HG02759 (cell line): ENCODE results near the gene MRAS.

ENCODE experiments used
- ATAC-seq: cut with Tn5 transposase; IDR thresholded peaks from one replicate; pipeline ENCODE4 v1.9.1; 2021; ENCODE audit warnings: mild to moderate bottlenecking, moderate library complexity; ENCODE audit not compliant: unreplicated experiment

MRAS gene

DNA sequence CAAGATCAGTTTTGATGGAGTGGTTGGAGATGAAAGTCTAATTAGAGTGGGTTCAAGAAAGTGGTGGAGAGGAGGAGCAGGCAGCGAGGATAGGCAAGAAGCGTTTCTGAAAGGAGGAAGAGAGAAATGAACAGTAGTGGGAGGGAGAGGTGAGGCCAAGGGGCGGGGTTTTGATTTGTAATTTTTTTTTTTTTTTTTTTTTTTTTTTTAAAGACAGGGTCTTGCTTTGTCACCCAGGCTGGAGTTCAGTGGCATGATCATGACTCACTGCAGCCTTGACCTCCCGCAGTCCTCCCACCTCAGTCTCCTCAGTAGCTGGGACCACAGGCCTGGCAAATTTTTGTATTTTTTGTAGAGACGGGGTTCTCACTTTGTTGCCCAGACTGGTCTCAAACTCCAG lies 36.6 kb downstream of the MRAS start:
- ATAC-seq = no peak

DNA sequence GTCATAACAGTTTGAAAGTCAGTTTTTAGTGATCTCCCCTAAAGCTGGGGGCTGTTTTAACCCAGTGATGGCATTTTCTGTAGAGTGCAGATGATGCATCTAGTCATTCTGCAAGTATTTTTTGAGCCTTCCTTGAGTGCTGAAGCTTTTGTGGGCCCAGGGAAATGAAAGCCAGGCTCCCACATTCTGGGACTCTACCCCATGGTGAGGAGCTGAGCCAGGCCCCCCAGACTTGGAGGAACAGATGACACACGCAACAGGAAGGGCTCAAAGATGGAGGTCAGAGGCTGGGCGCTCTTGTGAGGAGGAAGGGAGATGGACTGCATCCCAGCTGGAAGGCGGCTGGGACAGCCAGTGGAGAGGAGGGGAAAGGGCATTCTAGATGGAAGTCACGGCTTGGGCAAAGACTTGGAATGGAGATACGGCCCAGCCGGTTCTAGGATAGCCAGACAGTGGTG lies 40.8 kb downstream of the MRAS start:
- no peak for ATAC-seq

GRCh38 chr3:138389841-138390581 lies 41.6 kb downstream of the MRAS start:
- no peak for ATAC-seq

- ATAC-seq = no peak
These were observed 42.2 kb downstream of the MRAS start for GRCh38 chr3:138390582-138390932.

DNA sequence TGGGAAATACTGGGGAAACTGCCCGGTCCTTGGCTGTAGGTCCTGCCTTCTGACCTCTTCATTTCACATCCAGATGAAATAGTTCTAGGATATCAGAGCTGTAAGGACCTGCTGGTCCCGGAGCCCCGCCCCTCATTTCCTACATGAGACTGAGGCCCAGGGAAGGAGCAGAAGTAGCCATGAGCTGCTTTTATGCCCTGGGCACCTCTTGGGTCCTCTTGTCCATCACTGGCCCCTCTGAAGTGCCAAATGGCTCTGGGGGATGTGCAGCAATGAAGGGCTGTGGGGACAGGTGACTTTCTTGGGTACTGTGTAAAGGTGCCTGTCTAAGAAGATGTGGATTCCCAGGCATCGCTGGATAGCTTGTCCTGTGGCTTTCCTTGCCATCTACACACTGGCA lies 45.8 kb downstream of the MRAS start:
- ATAC-seq = no peak

DNA sequence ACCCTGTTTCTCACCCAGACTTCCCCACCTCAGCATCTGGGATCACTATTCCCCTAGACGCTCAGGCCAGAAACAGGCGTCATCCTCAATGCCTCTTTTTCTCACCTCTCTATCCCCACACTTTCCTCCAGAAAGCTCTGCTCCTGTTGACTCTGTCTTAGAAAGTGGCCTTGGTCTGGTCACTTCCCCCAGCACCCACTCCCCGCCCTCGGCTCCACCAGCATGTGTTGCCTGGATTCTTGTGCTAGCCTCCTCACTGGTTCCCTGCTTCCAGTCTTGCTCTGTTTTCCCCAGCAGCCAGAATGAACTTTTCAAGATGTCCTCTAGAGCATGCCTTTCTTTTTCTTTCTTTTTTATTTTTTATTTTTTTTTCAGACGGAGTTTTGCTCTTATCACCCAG lies 46.3 kb downstream of the MRAS start:
- no peak for ATAC-seq

- no peak for ATAC-seq
These were observed 47.7 kb downstream of the MRAS start for GRCh38 chr3:138395865-138396751.

- ATAC-seq = no peak
These were observed 48.5 kb downstream of the MRAS start for GRCh38 chr3:138396752-138397410.

DNA sequence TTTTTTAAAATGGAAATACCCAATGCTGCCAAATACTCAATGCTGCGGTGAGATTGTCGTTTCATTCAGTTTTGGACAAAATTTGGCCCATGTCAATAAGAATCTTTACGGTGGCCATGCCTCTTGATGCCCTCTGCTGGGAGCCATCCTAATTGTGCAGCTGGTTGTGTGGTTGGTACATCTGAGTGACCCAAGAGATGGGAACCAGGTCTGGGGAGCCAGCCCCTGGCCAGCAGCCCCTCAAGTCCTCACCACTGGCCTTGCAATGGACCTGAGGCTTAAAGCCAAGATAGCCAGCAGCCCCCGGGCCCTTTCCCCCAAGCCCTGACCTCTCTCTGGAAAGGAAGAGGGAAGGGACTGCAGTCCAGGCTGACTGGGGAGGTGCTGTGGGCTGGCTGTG lies 49.6 kb downstream of the MRAS start:
- no peak for ATAC-seq

DNA sequence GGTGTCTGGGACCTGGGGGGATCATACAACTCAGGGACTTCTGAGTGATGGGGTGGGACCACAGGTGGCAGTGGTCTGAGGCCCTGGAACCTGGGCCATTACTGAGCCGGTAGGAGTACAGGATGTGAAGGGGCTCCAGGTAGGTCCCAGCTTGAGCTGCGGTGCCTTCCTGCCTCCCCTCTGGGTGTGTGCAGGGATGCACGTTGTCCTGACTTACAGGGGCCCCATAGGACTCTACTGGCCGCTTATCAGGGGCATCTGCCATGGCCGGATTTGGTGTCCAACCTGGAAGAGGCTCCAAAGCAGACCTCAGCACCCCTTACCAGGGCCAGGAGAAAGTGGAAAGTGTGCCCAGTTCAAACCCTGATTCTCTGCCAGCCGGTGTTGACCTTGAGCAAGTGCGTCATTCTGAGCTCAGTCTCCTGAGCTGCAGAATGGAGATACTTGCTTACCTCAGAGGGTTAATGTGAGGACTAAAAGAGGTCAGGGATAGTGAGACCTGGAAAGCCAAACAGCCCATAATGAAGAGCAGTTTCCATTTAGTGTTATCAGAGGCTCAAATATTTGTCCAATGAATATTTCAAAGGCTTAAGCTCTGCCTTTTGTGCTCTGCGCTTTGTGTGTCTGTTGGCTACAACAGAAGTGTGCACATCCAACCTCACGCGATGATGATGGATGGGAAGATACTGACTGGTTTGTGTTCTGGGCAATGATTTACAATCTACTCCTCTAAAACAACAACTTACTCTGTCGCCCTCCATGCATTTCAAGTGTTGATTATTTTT lies 50.6 kb downstream of the MRAS start:
- ATAC-seq = no peak

- no peak for ATAC-seq
These were observed 51.4 kb downstream of the MRAS start for GRCh38 chr3:138399766-138400165.

DNA sequence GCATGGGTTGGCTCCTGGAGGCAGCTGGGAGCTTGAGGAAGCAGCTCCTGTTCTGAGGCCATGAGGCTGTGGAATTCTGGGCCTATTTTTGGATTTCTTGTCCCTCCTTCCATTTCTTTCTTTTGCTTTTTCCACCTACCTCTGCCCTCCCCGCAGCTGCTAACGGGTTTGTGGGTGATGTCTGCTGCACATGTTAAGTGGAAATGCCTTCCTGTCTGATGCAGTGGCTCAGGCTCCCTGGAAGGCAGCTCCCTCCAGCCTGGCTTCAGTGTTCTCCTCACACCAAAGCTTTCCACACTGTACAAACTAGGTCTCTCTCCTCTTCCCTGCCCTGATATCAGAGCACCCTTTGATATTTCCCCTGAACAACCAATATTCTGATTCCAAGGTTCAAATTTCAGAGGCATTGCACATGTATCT lies 52.3 kb downstream of the MRAS start:
- ATAC-seq = no peak

GRCh38 chr3:138401834-138402233 lies 53.5 kb downstream of the MRAS start:
- no peak for ATAC-seq

DNA sequence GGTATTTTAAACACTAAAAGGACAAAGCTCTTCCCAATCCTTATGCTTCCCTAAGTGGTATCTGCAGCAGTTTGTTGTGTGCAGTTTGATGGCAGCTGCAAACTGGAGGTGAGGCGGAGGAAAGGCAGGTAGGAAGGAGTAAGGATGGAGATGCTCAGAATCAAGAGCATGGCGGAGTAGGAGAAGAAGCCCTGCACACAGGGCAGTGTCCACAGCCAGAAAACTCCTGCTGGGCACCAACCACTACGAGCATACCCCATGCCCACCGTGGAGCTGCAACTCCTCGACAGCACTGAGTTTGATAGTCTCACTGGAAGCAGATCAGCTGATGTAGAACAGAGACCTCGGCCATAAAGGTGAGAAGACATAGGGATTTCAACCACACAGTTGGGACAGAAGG lies 55.7 kb downstream of the MRAS start:
- no peak for ATAC-seq

DNA sequence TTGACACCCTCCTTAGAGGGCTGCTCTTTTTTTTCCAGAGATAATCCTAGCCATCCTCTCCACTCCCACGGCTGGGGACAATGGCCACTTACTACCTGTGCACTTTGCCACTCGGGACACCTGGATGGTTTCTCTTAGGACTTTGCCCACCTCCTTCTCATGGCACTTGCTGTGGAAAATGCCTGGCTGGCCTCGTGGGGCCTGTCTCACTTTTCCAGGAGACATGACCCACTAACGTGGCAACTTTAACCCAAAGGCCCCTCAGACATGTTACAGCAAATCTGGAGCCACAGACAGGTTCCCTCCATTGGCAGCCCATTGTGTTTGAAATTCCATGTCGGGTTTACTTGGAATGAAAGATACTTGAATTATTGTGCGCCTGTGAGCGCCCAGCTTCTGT lies 56.6 kb downstream of the MRAS start:
- ATAC-seq = no peak

- no peak for ATAC-seq
These were observed 57.1 kb downstream of the MRAS start for GRCh38 chr3:138405486-138405885.

- no peak for ATAC-seq
These were observed 58.2 kb downstream of the MRAS start for GRCh38 chr3:138406606-138407005.

DNA sequence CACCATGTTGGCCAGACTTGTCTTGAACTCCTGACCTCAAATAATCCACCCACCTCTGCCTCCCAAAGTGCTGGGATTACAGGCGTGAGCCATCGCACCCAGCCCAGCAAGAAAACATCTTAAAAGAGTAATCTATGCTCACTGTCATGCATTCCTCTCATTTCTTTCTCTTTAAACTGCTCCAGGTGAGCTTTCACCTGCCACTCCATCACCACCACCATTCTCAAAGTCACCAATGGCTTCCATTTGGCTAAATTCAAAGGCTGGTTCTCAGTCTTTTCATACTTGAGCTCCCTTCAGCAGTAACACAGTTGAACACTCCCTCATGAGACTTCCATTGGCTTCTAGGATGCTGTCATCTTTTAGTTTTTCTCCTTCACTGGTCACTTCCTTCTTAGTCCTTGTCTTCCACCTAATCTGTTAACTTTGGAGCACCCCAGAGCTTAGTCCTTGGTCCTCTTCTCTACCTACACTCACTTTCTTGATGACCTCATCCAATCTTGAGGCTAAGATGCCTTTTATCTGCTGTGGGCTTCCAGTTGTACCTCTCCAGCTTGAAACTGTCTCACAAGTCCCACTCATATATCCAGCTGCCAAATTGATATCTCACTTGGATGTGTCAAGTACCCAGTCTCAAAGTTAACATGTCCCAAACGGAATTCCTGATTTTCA lies 59.0 kb downstream of the MRAS start:
- no peak for ATAC-seq

DNA sequence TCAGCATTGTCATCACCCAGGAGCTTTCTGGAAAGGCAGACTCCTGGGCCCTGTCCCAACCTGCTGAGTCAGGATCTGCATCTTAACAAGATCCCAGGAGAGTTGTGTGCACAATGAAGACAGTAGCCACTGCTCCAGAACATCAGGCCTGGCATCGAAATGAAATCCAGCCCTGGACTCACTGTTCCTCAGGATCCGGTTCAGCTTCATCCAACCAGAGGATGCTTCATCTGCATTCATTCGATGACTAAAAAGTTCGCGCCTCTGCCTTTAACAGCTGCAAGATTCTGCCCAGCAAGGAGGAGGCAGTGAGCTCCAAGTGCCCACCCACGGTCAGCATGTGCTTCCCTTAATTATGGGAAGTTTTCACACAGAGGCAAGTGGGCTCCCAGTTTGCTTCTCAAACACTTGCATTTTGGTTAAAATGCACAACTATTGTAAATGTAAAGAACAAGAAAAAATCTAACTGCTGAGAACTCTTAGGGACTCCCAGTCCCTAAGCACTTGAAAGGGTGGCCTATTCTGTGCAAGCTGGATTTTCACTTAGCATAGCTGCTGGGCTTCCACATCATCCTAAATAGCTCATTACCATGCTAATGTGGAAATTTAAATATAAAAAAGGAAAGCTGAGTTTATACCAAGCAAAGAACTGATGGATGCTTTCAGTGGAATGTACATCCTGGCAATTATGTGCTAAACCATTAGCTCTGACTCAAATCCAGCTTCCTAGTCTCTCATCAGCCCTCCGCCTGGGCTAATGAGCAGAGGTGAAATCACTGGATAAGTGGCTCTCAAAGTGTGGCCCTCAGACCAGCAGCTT lies 60.6 kb downstream of the MRAS start:
- ATAC-seq = no peak
